ENCODE results near the gene MOSMO. TPM values are rescaled to one million over a fixed set of nuclear protein-coding genes. Genes with fewer than 3 reads are reported as not detected.

Gene MOSMO
- total RNA-seq, 1 donor from 2014 or later = 12.1 TPM

GRCh38 chr16:22093331-22093730 lies 85.4 kb downstream of the MOSMO start:
- Histone ChIP-seq H3K9me3 (replicated peaks) (no peaks in the 10 kb centered on the region), H3K27ac (replicated peaks) (no peak overlapping the region), H3K36me3 (no peaks in the 10 kb centered on the region), H3K4me1 (peaks cover 41% of the 10 kb centered on the region), H3K4me3 (no peak overlapping the region), H3K27me3 (ENCODE audit: low read depth) (no peaks in the 10 kb centered on the region)
- no peak for TF ChIP-seq CTCF (IDR thresholded peaks at IDR 0.05; ENCODE audit: borderline replicate concordance)
- no peak for DNase-seq
- intact Hi-C loops (cut with micrococcal nuclease) = no loop called here

- Histone ChIP-seq H3K9me3 (replicated peaks) (no peaks in the 10 kb centered on the region), H3K36me3 (no peaks in the 10 kb centered on the region), H3K27ac (replicated peaks) (no peak overlapping the region), H3K4me3 (no peak overlapping the region), H3K27me3 (ENCODE audit: low read depth) (no peaks in the 10 kb centered on the region), H3K4me1 (peaks cover 35% of the 10 kb centered on the region)
- DNase-seq = no peak
- intact Hi-C loops (cut with micrococcal nuclease) = no loop called here
- TF ChIP-seq CTCF (IDR thresholded peaks at IDR 0.05; ENCODE audit: borderline replicate concordance) = no peak
These were observed 86.1 kb downstream of the MOSMO start for GRCh38 chr16:22093996-22094395.

- H3K4me3 ChIP-seq = no peak overlapping the region
- H3K36me3 ChIP-seq = no peaks in the 10 kb centered on the region
- no peaks in the 10 kb centered on the region for H3K27me3 ChIP-seq (ENCODE audit: low read depth)
- intact Hi-C loops (cut with micrococcal nuclease) = no loop called here
- H3K9me3 ChIP-seq (replicated peaks) = no peaks in the 10 kb centered on the region
- TF ChIP-seq CTCF (IDR thresholded peaks at IDR 0.05; ENCODE audit: borderline replicate concordance) = peak; percentile 71
- peaks cover 3% of the 10 kb centered on the region for H3K4me1 ChIP-seq
- H3K27ac ChIP-seq (replicated peaks) = no peak overlapping the region
- DNase-seq = no peak
These were observed 90.7 kb downstream of the MOSMO start for GRCh38 chr16:22098405-22099255.

- no peak overlapping the region for H3K4me3 ChIP-seq
- TF ChIP-seq CTCF (IDR thresholded peaks at IDR 0.05; ENCODE audit: borderline replicate concordance) = no peak
- no peaks in the 10 kb centered on the region for H3K9me3 ChIP-seq (replicated peaks)
- H3K36me3 ChIP-seq = no peaks in the 10 kb centered on the region
- no peak for DNase-seq
- no peak overlapping the region for H3K27ac ChIP-seq (replicated peaks)
- intact Hi-C loops (cut with micrococcal nuclease) = no loop called here
- H3K4me1 ChIP-seq = no peaks in the 10 kb centered on the region
- H3K27me3 ChIP-seq (ENCODE audit: low read depth) = no peaks in the 10 kb centered on the region
These were observed 91.5 kb downstream of the MOSMO start for GRCh38 chr16:22099256-22099975.

- H3K27me3 ChIP-seq (ENCODE audit: low read depth) = peaks cover 2% of the 10 kb centered on the region
- H3K4me1 ChIP-seq = no peaks in the 10 kb centered on the region
- no peak overlapping the region for H3K27ac ChIP-seq (replicated peaks)
- no peak overlapping the region for H3K4me3 ChIP-seq
- TF ChIP-seq CTCF (IDR thresholded peaks at IDR 0.05; ENCODE audit: borderline replicate concordance) = no peak
- H3K36me3 ChIP-seq = no peaks in the 10 kb centered on the region
- DNase-seq = no peak
- H3K9me3 ChIP-seq (replicated peaks) = no peaks in the 10 kb centered on the region
- intact Hi-C loops (cut with micrococcal nuclease) = loop anchor here (10.0 kb wide), 1 partner anchor 71 kb away; no protein-coding TSS in a partner anchor
These were observed 95.5 kb downstream of the MOSMO start for GRCh38 chr16:22103441-22103840.

Measured in left ventricle myocardium inferior (tissue), 1 donor.